SU-DHL-6 (cell line): Measurements from ENCODE around the gene YPEL1.
"Not testable (repeated sequence)": the region's sequence is repeated elsewhere in the genome, so short reads cannot be mapped to it uniquely, and the experiment has no call there.

ENCODE experiments used
- H2AFZ ChIP-seq: fragments of 200-600 bp; sonication (generic); 2 replicates; pipeline ENCODE4 v1.6.1; 2014; ENCODE audit warnings: low read depth, mild to moderate bottlenecking, moderate library complexity, mixed read lengths, antibody characterized with exemption, low read length; ENCODE audit not compliant: severe bottlenecking
- H3F3A ChIP-seq: fragments of 200-600 bp; shearing (Covaris generic); 2 replicates; pipeline ENCODE4 v1.6.0; 2016; ENCODE audit warnings: antibody characterized with exemption, mild to moderate bottlenecking; ENCODE audit not compliant: insufficient read depth
- H3K27ac ChIP-seq: fragments of 200-600 bp; sonication (generic); 2 replicates; pipeline ENCODE4 v1.5.1; 2016; ENCODE audit warnings: low read depth, mild to moderate bottlenecking, low read length, moderate library complexity, mixed read lengths
- H3K27me3 ChIP-seq: fragments of 200-600 bp; sonication (generic), shearing (Covaris generic); 2 replicates; pipeline ENCODE4 v1.6.0; 2014; ENCODE audit warnings: mild to moderate bottlenecking, low read length
- H3K36me3 ChIP-seq: fragments of 200-600 bp; sonication (generic); 2 replicates; pipeline ENCODE4 v1.6.1; 2014; ENCODE audit warnings: mild to moderate bottlenecking, low read length, mixed read lengths
- H3K4me2 ChIP-seq: fragments of 300-600, 200-600 bp; shearing (Covaris generic), sonication (generic); 2 replicates; pipeline ENCODE4 v1.6.0; 2014; ENCODE audit warnings: low read length, low read depth, mild to moderate bottlenecking; ENCODE audit not compliant: poor library complexity, severe bottlenecking
- H3K4me3 ChIP-seq: fragments of 200-600 bp; sonication (generic); 2 replicates; pipeline ENCODE4 v1.5.1; 2014; ENCODE audit warnings: antibody characterized with exemption, low read length, mild to moderate bottlenecking, mixed read lengths; ENCODE audit not compliant: insufficient read depth, poor library complexity, severe bottlenecking
- H3K79me2 ChIP-seq: fragments of 200-600 bp; sonication (generic); 2 replicates; pipeline ENCODE4 v1.6.1; 2014; ENCODE audit warnings: mild to moderate bottlenecking, low read length, moderate library complexity; ENCODE audit not compliant: insufficient read depth
- H3K9ac ChIP-seq: fragments of 200-600 bp; sonication (generic); 2 replicates; pipeline ENCODE4 v1.7.0; 2014; ENCODE audit warnings: mild to moderate bottlenecking, low read length
- H3K9me2 ChIP-seq: fragments of 200-600 bp; sonication (generic); replicated peaks from 2 replicates; pipeline ENCODE4 v1.6.1; 2014; ENCODE audit warnings: low read length; ENCODE audit not compliant: insufficient read depth
- H3K9me3 ChIP-seq: fragments of 200-600 bp; sonication (generic); 2 replicates; pipeline ENCODE4 v1.6.1; 2014; ENCODE audit warnings: low read length, mixed read lengths; ENCODE audit not compliant: insufficient read depth
- H4K20me1 ChIP-seq: fragments of 200-600 bp; sonication (generic); 2 replicates; pipeline ENCODE4 v1.6.1; 2014; ENCODE audit warnings: low read depth, mild to moderate bottlenecking, antibody characterized with exemption, low read length, moderate library complexity, mixed read lengths
- EZH2phosphoT487 ChIP-seq: fragments of 200-600 bp; sonication (generic), shearing (Covaris generic); conservative IDR thresholded peaks from 2 replicates; pipeline ENCODE4 v1.6.1; 2018; ENCODE audit warnings: mild to moderate bottlenecking, antibody characterized with exemption, low read length, moderate library complexity, mixed read lengths
- TF ChIP-seq, protein P1 (sequence below): fragments of 200-600 bp; sonication (generic); IDR thresholded peaks from one replicate; pipeline ENCODE4 v1.5.1; 2017; ENCODE audit warnings: antibody characterized with exemption, mild to moderate bottlenecking, low read length, moderate library complexity; ENCODE audit not compliant: insufficient read depth, poor library complexity, severe bottlenecking

YPEL1 gene

DNA sequence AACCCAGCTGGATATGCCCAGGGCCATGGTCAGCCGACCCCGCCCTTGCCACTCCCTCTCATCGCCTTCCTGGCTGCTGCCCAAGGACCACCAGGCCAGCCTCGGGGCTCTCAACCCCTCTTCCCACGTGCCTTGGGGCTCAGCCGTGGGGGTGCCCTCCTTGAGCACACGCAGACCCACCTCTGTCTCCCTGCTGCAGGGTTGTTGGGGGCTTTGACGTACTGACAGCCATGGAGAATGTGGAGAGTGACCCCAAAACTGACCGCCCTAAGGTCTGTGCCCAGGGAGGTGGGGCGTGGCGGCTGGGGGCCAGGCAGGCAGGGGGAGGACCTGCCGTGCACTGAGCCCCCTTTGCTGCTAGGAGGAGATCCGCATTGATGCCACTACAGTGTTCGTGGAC, 41.2 kb downstream of the YPEL1 start:
- Histone ChIP-seq H4K20me1 (no peaks in the 10 kb centered on the region), H3K4me3 (no peak overlapping the region), H3K79me2 (no peaks in the 10 kb centered on the region), H3K27me3 (no peaks in the 10 kb centered on the region), H3K9me3 (no peaks in the 10 kb centered on the region), H3K36me3 (no peaks in the 10 kb centered on the region), H3F3A (no peaks in the 10 kb centered on the region), H3K27ac (no peak overlapping the region), H3K4me2 (no peak overlapping the region), H2AFZ (no peak overlapping the region), H3K9ac (no peak overlapping the region), H3K9me2 (no peaks in the 10 kb centered on the region)
- TF ChIP-seq, protein P1, sequence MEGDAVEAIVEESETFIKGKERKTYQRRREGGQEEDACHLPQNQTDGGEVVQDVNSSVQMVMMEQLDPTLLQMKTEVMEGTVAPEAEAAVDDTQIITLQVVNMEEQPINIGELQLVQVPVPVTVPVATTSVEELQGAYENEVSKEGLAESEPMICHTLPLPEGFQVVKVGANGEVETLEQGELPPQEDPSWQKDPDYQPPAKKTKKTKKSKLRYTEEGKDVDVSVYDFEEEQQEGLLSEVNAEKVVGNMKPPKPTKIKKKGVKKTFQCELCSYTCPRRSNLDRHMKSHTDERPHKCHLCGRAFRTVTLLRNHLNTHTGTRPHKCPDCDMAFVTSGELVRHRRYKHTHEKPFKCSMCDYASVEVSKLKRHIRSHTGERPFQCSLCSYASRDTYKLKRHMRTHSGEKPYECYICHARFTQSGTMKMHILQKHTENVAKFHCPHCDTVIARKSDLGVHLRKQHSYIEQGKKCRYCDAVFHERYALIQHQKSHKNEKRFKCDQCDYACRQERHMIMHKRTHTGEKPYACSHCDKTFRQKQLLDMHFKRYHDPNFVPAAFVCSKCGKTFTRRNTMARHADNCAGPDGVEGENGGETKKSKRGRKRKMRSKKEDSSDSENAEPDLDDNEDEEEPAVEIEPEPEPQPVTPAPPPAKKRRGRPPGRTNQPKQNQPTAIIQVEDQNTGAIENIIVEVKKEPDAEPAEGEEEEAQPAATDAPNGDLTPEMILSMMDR, result no peak

DNA sequence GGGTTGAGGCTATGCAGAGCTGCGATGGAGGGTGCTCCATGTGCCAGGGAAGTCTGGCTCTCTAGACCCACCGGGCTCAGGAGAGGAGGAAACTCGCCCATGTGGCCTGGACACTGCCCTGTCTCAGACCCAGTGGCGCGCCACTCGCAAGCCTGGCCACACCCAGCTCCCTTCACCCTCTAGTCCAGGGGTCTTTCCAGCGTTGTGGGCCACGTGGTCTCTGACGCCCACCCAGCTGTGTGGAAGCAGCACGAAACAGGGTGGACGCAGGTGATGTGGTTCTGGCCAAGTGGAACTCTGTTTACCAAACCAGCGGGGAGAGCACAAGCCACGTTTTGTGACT, 41.6 kb downstream of the YPEL1 start:
- Histone ChIP-seq H3K9me2 (no peaks in the 10 kb centered on the region), H3K27me3 (no peaks in the 10 kb centered on the region), H2AFZ (no peak overlapping the region), H3K27ac (no peak overlapping the region), H3K79me2 (no peaks in the 10 kb centered on the region), H3K4me2 (no peak overlapping the region), H3K4me3 (no peak overlapping the region), H4K20me1 (no peaks in the 10 kb centered on the region), H3F3A (no peaks in the 10 kb centered on the region), H3K36me3 (no peaks in the 10 kb centered on the region), H3K9ac (no peak overlapping the region), H3K9me3 (no peaks in the 10 kb centered on the region)
- TF ChIP-seq, protein P1, result no peak
- no peak for TF ChIP-seq EZH2phosphoT487

DNA sequence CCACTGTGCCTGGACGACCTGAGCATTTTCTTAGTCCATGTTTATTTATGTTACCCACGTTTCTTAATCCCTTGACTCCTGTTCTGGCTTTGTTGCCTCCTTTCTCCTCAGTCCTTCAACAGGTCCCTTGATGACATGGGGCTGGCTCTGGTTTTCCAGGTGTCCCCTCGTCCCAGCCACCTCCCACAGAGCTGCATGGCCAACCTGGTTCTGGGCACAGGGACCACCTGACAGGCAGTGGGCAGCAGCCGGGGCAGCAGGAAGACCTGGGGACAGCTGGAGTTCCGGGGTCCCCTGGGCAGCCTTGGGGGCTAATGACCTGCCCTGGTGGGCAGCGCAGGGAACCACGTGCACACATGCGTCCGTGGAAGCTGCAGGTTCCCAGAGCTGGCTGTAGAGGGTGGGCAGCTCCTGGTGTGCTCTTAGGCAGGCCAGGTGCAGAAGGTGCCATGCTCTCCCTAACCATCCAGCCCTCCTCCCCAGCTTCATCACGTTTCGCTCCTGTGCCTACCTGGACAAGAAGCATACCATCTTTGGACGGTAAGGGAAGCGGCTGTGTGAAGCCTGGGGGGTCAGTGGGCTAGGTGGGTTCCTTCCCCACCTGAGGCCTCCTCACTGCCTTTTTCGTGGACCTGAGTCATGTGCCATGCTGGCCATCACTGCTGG, 42.1 kb downstream of the YPEL1 start:
- Histone ChIP-seq H3K9ac (no peak overlapping the region), H3F3A (no peaks in the 10 kb centered on the region), H3K79me2 (no peaks in the 10 kb centered on the region), H3K27me3 (no peaks in the 10 kb centered on the region), H3K4me3 (no peak overlapping the region), H3K4me2 (no peak overlapping the region), H4K20me1 (no peaks in the 10 kb centered on the region), H3K27ac (no peak overlapping the region), H3K36me3 (no peaks in the 10 kb centered on the region), H3K9me2 (no peaks in the 10 kb centered on the region), H3K9me3 (no peaks in the 10 kb centered on the region), H2AFZ (no peak overlapping the region)
- TF ChIP-seq EZH2phosphoT487, result no peak
- TF ChIP-seq, protein P1, result no peak

DNA sequence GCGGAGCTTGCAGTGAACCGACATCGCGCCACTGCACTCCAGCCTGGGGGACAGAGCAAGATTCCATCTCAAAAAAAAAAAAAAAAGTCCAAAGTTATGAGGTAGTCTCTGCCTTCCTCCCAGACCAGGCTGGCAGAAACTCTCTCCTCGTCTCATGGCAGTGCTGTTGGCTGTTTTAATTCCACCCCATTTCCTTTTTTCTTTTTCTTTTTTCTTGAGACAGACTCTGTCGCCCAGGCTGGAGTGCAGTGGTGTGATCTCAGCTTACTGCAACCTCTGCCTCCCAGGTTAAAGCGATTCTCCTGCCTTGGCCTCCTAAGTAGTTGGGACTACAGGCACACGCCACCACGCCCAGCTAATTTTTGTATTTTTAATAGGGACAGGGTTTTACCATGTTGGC, 42.7 kb downstream of the YPEL1 start:
- H3K79me2 ChIP-seq, H3K36me3 ChIP-seq: not testable (repeated sequence)

More for the DNA sequence above, 42.7 kb downstream of the YPEL1 start:
- H3K9me2 ChIP-seq, H3K4me2 ChIP-seq, H3K27ac ChIP-seq, H3K4me3 ChIP-seq, H4K20me1 ChIP-seq, H3K9me3 ChIP-seq, H2AFZ ChIP-seq, H3K27me3 ChIP-seq, H3K9ac ChIP-seq, H3F3A ChIP-seq: not testable (repeated sequence)
